ENCODE measurements around the gene SMIM9.

The SMIM9 gene

DNA sequence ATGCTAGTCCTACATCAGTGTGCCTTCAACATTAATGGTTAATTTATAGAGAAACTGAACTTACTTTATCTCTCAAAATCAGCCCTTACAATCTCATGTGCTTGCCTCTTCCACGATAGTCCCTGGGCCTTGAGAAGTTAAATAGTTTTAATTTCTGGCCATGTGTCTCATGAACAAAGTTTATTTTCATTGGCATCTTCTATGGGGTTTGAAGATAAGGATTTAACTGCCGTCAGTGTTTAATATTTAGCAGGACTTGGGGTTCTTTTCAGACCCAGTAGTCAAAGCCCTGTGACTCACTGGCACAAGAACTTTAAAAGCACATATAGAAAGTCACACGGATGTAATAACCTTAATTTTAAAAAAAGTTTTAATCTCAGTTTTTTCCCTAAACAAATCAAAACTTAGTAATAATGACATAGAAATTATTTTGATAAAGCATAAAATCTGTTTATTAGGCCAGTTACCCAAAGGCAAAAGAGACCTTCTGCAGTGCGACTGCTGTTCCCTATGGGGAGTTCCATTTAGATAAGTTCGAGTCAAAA lies 19.1 kb downstream of the SMIM9 start:
- DNase-seq (ENCODE audit: low read depth in 2 of 2), result no peak

DNA sequence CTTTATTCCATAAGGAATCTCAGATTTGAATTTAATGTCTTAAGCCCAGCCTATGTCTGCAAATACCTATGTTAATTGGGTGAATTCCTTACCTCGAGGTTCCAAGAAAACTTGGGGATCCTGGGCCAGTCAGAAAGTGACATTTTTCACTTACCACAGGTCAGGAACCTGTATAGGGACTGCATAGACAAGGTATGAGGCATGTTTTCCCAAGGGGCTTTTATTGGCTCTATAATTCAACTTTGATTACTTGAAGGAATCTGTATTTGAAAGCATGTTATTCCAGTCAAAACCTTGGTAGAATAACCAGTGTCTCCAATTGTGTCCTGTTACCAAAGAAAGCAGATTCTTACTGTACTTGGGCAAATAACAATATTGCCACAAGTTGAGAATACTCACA lies 20.7 kb downstream of the SMIM9 start:
- no peak for DNase-seq (ENCODE audit: low read depth in 2 of 2)

DNA sequence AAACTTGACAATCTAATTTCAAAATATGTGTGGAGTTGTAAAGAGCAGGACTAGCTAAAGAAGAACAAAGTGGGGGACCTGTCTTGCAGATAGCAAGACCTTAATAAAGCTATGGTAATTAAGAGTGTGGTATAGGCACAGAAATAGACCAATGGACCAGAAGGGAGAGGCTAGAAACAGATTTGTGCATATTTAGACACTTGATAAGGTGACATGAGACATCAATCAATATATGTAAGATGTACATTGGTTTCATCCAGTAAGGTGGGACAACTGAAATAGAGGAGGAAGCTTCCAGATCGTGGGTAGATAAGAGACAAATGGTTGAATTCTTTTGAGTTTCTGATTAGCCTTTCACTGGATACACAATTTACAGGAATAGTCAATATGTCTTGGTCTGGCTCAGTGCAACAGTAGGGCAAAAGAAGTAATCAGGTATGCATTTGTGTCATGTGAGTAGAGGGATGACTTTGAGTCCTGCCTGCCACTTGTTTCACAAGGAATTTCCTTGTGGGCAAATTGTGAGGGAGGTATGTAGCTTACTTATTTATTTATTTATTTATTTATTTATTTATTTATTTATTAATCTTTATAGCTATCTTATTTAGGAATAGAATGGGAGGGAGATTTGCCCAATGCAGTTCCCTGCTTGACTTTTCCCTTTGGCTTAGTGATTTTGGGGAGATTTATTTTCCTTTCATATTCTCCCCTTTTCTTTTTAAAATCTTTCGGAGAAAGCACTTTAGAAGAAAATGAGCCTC lies 21.9 kb downstream of the SMIM9 start:
- DNase-seq (ENCODE audit: low read depth in 2 of 2), result no peak

DNA sequence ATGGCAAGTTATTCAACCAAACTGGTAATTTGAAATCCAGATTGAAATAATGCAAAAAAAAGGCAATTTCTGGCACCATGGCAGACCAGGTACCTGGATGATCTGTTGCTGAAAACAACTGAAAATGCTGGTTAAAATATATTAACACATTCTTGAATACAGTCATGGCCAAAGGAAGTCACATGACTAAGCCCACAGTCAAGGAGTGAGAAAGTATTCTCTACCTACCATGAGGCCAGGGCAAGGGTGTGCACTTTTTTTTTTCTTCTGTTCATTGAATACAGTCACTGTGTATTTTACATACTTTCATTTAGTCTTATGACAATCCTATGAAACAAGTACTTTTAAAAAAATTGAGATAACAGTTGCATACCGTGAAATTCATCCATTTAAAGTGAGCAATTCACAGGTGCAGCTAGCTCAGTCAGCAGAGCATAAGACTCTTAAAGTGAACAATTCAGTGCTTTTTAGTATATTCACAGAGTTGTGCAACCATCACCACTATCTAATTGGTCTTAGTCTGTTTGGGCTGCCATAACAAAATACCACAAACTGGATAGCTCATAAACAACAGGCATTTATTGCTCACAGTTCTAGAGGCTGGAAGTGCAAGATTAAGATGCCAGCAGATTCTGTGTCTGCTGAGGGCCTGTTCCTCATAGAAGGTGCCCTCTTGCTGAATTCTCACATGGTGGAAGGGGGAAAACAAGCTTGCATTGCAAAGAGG lies 24.4 kb downstream of the SMIM9 start:
- DNase-seq (ENCODE audit: low read depth in 2 of 2), result no peak

DNA sequence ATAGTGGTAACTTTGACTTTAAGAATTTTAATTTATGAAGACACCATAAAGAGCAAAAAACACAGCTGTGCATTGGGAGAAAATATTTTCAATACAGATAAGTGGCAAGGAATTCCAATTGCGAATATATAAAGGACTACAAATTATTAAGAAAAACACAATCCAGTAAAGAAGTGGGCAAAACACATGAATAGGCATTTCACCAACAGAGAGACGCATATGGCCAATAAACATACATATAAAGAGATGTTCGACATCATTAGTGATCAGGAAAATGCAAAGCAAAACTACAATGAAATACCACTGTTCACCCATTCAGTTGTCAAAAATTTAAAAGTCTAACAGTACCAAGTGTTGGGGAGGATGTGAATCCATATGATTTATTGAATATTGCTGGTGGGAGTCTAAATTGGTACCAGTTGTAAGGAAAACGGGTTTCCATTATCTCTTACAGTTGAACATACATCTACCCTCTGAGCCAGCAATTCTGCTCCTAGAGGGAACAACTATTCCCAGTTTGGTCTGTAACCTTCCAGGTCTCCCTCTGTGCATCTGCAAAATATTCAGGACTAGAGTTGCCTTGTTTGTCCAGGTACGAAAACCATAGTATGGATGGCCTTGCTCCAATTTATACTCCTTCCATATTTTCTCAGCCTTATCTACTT lies 27.5 kb downstream of the SMIM9 start:
- DNase-seq (ENCODE audit: low read depth in 2 of 2), result no peak

DNA sequence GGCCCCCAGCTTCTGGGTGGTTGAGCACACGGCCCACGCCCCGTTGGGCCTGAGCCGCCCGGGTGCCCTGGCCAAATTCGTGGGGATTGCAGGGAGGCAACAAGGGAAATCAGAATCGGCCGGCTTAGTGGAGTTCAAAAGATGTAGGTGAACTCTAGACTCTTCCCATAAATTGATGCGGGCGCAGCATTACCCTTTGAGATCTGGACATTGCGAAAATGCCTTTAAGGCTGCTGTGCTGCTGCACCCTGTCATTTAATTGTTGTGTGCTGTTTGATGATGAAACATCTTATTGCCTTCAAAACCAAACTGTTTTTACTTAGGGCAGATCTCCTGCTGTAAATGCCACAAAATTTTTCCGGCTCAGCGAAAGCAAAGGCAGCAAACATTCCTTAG lies 28.8 kb downstream of the SMIM9 start:
- DNase-seq (ENCODE audit: low read depth in 2 of 2), result no peak

DNA sequence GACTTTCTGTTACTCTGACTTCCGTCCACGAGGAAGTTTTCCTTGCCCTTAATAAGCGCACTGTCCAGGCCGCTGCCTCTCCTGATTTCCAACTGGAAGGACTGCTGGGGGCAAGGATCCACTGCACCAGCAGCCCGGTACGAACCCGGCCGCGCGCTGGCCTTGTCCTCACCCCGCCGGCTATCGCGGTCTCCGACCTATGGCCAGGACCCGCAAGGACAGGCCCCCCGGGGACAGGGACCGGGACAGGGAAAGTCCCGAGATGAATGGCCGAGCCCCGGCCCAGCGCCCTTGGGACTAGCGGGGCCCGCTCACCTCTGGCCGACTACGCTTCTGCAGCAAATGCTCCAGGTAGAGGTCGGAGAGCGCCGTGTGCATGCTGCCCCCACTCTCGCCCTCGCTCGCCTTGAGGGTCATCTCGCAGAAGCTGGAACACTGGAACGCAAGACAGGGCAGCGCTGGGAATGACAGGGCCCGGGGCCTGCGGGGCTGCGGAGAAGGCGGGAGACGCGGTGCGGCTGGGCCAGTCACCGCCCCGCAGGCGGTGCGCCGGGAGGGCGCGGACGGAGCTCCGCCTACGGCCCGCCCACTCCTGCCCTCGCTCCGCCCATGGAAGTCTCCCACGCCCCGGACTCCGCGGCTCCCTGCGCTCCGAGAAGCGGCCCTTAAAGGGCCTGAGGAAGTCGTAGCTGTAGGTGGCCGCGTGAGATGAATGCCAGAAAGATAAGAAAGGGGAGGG lies 29.3 kb downstream of the SMIM9 start, which contains the start of gene MPP1:
Gene MPP1 (minus strand): TSS at position 529 of the 739 bp plus-strand sequence. CDS start 112 bp downstream, at position 417.
- DNase-seq (ENCODE audit: low read depth in 2 of 2), result peak; percentile 15 to 16

DNA sequence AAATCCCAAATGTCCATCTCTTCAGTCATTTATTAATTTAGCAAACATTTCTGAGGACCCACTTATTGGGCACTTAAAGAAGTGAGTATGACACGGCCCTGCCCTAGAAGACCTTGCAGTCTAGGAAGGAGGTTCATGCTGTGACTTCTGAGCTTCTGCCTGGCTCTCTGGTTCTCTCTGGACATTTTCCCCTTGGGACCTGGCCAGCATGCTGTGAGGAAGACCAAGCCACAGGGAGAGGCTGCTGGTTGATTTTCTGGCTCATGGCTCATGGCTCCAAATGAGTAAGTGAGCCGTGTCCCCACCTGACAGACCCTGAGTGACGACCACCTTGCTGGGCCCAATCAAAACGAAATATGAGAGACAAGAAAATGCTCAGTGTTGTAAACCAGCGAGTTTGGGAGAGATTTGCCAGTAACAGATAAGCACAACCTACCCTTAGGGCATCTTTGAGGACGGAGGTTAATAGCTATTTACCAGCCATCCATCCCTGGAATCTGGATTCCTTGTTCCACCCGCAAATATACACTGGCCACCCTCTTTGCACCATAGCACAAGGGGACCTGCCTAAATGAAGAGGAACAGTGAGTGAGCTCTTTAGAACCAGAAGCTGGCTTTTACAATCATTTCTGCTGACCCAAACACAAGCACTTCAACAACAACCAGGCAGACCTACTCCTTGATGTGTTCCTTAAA lies 30.1 kb downstream of the SMIM9 start:
- no peak for DNase-seq (ENCODE audit: low read depth in 2 of 2)

DNA sequence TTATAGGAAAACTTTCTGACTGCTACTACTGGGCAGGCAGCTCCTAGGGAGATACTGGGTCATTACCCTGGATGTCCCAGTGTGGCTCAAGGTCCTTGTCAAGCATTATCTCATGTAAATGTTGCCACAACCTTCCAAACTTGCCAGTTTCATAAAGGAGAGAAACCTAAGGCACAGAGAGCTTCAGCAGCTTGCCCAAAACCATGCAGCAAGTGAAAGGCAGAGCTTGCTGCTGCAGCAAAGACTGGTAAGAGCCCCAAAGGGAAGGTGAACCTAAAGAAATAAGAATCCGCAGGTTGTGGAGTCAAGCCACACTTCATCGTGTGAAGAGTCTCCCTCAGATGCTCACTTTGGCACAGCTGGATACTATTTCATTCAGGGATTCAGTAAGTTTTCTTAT lies 31.5 kb downstream of the SMIM9 start:
- DNase-seq (ENCODE audit: low read depth in 2 of 2), result no peak

DNA sequence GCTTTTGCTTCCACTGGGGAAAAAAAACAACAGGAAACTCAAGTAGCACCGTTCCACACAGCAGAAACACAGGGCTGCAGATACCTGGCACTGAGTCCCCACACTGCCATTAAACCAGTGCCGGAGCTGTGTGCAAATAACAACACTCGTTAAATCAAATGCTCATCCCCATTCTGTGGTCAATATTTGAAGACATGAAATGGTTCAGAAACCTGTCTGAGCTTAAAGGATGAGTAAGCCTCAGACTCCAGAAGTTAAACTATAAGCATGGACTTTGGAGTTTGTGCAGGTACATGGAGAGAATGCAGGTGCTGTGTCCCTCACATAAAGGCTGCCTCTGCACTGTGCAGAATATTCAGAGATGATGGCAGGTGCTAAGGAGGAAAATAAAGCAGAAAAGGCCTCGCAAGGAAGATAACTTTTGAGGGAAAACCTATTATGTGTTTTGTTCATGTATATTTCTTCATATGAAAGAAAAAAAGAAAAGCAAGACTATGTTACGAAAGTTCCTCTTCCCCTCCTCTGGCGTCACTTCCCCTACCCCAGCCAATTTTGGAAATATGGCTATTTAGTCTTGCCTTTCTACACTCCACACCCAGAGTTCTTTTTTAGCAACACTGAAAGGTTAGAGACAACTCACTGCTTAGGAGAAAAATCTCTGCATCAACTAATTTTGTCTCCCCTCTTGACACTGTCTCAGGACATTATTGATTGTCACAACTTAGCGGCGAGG lies 33.8 kb downstream of the SMIM9 start:
- no peak for DNase-seq (ENCODE audit: low read depth in 2 of 2)

DNA sequence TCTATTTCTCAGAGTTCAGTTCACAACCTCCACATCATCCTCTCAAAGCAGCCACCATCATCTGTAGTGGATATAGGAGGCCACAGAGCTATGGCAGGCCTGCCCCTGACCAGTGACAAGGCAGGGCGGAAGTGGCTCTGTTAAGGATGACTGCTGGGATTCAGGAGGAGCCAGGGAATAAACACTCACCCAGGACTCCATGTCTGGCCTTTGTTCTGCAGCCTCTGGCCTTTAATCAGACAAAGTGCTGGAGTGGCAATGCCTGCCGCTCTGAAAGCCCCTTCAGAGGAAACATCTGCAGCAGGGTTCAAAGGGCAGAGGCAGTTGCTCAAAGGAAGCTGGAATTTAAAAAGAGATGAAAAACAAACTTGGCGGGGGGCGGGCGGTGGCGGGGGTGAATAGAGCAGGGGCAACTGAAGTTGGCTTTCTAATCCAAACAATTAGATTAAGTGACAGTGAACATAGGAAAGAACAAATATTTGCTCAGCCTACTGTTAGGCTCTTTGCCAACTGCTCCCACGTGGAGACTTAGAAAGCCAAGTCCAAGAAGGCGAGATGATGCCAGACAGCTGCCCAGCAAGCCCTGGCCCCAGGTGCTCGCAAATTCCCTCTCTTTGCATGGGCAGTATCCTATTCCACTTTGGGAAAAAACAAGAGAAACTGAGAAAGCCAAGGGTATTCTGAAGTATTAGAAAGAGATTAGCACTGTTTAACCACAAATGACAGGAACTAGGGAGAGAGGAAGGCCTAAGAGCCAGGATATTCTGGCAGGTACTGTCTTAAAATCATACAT lies 34.7 kb downstream of the SMIM9 start:
- DNase-seq (ENCODE audit: low read depth in 2 of 2), result no peak

DNA sequence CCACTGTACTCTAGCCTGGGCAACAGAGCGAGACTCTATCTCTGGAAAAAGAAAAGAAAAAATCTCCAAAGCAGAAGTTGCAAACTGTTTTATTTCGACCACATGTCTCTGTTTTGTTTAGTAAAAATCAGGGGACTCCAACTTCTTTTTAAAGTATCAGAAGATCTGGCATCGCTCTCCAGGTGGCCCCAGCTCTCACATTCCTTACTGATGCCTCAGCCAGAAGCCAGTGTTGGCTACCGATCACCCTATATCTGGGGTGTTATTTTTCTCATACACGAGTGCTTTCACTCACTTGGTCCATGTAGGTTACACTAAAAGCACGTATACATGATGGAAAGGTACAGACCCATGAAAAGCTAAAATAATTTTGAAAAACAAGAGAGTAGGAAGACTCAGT lies 37.5 kb downstream of the SMIM9 start:
- DNase-seq (ENCODE audit: low read depth in 2 of 2), result no peak

DNA sequence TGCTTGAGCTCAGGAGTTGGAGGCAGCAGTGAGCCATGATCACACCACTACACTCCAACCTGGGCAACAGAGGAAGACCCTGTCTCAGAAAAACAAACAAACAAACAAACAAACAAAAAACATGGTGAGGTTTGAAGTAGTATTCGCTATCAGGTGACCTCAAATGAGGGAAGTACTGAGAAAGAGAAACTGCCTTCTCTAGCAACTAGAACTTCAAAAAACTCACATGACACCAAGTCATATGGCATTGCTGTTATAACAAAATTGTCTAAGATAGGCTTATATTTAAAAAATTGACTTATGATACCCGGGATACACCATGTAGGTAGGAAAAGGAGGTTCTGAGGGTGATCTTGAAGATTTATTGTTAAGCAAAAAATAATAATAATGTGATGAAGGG lies 39.4 kb downstream of the SMIM9 start:
- DNase-seq (ENCODE audit: low read depth in 2 of 2), result no peak

DNA sequence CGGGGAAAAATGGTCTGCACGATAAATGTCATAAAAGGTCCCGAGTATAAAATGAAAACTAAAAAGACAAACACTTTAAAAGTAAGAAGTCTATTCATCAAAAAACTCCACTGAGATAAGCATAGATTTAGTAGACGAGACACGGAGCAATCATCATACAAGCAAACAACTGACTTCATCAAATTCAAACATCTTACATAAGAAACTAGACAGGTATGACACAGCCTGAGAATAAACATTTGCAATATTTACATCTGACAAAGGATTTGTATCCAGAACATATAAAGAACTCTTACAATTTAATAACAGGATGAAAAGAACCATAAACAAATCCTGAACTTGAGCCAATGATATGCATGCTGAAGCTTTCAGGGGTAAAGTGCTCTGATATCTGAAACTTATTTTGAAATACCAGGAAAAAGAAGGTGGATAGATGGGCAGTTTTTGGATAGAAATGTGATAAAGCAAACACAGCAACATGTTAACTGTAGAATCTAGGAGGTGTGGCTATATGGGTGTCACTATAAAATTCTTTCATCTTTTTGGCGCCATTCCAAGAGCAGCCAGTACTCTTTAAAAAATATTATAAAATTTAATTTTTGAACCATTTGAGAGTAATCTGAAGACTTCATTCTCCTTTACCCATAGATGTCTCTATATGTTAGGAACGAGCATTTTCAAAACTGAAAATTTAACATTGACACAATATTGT lies 41.2 kb downstream of the SMIM9 start:
- DNase-seq (ENCODE audit: low read depth in 2 of 2), result no peak

DNA sequence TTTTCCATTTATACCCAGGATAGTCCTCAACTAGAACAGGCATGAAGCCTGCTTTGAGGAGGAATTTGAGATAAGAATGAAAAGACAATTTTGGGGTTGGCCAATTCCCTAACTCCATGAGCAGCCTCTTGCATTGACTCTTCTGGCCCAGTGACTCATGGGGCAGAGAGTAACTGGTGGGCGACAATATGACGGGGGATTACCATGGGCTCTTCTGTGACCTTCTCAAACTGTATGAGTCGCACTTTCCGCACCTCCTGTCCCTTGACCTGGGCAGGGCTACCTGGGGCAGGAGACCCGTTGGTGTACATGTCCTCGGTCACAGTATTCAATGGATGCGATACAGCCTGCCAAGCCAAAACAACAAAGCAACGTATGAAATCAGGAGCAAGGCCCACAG lies 42.5 kb downstream of the SMIM9 start:
- no peak for DNase-seq (ENCODE audit: low read depth in 2 of 2)

DNA sequence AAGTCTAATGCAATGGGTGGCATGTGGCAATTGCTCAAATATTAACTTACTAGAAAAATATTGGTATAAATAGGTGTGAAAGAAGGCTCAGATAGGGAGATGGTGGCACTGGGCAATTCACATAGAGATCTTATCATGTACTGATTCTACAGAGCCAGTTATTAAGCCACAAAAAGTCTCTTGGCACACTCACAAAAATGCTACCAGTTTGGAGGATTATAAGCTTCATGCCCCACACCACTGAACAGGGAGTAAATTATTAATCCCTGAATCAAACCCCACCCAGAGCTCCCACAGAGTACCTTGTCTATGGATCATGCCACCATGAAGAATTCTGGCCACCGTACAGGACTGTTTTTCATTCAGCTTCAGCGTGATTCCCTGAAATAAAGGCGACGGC lies 43.0 kb downstream of the SMIM9 start:
- no peak for DNase-seq (ENCODE audit: low read depth in 2 of 2)

DNA sequence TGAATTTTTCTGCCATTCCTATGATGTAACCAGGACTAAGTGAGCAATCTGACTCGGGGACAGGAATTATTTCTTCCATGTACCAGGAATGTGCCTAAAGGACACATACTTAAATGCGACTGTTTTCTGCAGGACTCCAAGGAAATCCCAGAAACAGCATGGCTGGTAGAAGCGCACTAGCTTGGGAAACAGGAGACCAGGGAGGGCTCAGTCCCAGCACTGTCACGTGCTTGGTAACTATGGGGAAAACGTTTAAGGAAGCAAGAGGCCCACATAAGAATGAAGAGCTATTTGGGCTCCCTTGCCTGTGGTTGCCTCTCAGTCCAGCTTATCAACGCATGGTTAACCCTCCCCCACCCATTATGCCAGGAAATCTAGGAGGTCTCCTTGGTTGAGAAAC lies 48.7 kb downstream of the SMIM9 start:
- DNase-seq (ENCODE audit: low read depth in 2 of 2), result no peak

DNA sequence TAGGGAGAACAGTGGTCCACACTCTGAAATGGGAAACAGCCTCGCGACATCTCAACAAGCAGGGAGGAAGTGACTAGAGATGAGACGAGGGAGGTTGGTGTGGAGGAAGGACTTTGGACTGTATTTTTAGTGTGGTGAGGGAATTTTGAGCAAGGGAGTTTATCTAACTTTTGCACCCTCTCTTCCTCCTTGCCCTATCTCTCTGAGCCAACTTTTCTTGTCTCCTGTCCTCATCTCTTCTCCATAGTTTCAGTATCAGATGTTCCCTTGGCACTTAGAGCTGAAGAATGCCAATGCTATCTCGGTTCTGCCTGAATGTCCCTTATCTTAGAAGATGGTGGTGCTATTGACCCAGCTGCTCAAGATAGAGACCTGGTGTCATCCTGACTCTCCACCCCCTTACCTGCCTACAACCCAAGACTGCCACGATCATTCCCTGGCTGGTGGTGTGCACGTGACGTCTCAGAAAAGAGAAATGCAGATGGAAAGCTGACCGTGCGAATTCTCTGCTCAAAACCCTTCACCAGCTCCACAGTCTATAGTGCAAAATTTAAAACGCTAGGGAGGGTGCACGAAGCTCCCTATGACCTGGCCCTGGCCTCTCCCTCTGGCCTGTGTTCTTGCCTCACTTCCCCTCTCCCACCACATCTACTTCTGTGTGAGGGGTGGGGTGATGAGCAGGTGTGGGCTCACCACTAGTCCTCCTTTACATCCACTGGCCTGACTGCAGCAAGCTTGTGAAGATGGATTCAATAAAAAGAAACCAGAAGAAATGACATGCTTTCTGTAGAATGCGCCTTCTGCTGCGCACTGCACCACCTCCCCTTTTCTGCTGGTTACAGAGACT lies 50.1 kb downstream of the SMIM9 start:
- no peak for DNase-seq (ENCODE audit: low read depth in 2 of 2)

Measured in fibroblast of skin of left biceps (primary cell).